Esophagus squamous epithelium (tissue), 4 donors: ENCODE results near the gene ODF2L.

Source experiments
- POLR2A ChIP-seq, 4 donors: fragments of 450-650 bp; IDR thresholded peaks; one replicate each; pipeline ENCODE4 v1.6.1; 2017; ENCODE audit warnings: antibody characterized with exemption in 4 of 4, mild to moderate bottlenecking in 4 of 4, moderate library complexity in 3 of 4
- TF ChIP-seq, protein P1 (sequence below), 6 experiments: fragments of 450-650 bp in 4 of 6; fragments of 200-600 bp in 2 of 6; sonication (generic) in 2 of 6; IDR thresholded peaks; one replicate each; pipeline ENCODE4 v1.5.1; 2016 to 2019; ENCODE audit warnings: antibody characterized with exemption in 6 of 6, mild to moderate bottlenecking in 4 of 6, moderate library complexity in 4 of 6

DNA sequence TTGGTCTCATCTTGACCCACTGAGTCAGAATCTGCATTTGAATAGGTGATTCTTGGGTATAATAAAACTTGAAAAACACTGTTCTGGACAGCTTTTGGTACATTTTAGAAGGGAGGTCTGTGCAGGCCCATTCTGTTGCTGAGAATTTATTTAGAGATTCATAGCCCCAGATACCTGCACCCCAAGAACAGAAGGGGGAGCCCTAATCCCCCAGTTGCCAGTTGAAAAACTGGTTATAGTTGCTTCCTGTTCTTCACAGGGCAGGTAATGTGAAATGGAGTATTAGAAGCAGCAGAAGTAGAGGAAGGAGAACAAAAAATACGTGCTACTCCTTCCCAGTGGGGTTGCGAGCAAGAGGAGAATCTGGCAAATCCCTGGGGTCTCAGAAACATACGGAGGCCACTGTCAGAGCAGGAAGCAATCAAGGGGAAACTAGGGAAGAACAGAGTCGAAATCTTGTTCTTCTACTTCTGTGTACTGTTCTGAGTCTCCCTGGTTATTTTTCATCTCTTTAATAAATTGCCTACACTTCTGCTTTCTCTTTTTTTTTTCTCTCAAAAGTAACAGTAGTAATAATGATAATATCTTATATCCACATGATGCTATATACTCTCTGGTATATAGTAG, 23.3 kb upstream of the ODF2L start:
- no peak for TF ChIP-seq POLR2A (IDR thresholded peaks at IDR 0.05)
- TF ChIP-seq, protein P1, sequence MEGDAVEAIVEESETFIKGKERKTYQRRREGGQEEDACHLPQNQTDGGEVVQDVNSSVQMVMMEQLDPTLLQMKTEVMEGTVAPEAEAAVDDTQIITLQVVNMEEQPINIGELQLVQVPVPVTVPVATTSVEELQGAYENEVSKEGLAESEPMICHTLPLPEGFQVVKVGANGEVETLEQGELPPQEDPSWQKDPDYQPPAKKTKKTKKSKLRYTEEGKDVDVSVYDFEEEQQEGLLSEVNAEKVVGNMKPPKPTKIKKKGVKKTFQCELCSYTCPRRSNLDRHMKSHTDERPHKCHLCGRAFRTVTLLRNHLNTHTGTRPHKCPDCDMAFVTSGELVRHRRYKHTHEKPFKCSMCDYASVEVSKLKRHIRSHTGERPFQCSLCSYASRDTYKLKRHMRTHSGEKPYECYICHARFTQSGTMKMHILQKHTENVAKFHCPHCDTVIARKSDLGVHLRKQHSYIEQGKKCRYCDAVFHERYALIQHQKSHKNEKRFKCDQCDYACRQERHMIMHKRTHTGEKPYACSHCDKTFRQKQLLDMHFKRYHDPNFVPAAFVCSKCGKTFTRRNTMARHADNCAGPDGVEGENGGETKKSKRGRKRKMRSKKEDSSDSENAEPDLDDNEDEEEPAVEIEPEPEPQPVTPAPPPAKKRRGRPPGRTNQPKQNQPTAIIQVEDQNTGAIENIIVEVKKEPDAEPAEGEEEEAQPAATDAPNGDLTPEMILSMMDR (IDR thresholded peaks at IDR 0.05): peak; percentile 28 to 75 (median 56)
